Activated CD8-positive, alpha-beta memory T cell treated with anti-CD3 and anti-CD28 coated beads, Interleukin-2, amount 50 U/mL, for 48 hours (primary cell): ENCODE data around the gene SLC6A17.

ENCODE experiments used
- DNase-seq: peaks from one replicate; pipeline ENCODE4 v3.0.0-alpha.2; 2020

Gene SLC6A17

GRCh38 chr1:110205591-110206155 lies 55.4 kb downstream of the SLC6A17 start:
- no peak for DNase-seq

GRCh38 chr1:110206261-110206920 lies 56.1 kb downstream of the SLC6A17 start:
- no peak for DNase-seq

- peak; percentile 88 for DNase-seq
Observed at GRCh38 chr1:110207831-110208230, 57.5 kb downstream of the SLC6A17 start.

- DNase-seq: no peak
Observed at GRCh38 chr1:110208916-110209645, 58.8 kb downstream of the SLC6A17 start.

GRCh38 chr1:110209715-110210603 lies 59.7 kb downstream of the SLC6A17 start, which contains the start of gene KCNC4:
KCNC4 (plus strand) TSS chr1:110210314; CDS start chr1:110211500, 1,186 bp downstream.
- DNase-seq: peak; percentile 92

GRCh38 chr1:110210604-110211495 lies 60.6 kb downstream of the SLC6A17 start:
- DNase-seq: peak; percentile 80

GRCh38 chr1:110211496-110212168 lies 61.3 kb downstream of the SLC6A17 start:
- peak; percentile 79 for DNase-seq

GRCh38 chr1:110212169-110213142 lies 62.2 kb downstream of the SLC6A17 start:
- DNase-seq: no peak

GRCh38 chr1:110213143-110213540 lies 62.8 kb downstream of the SLC6A17 start:
- no peak for DNase-seq

- no peak for DNase-seq
Observed at GRCh38 chr1:110214454-110215404, 64.4 kb downstream of the SLC6A17 start.

GRCh38 chr1:110215621-110216515 lies 65.6 kb downstream of the SLC6A17 start:
- no peak for DNase-seq

- DNase-seq: no peak
Observed at GRCh38 chr1:110216844-110217444, 66.7 kb downstream of the SLC6A17 start.

- no peak for DNase-seq
Observed at GRCh38 chr1:110218137-110218536, 67.8 kb downstream of the SLC6A17 start.

- no peak for DNase-seq
Observed at GRCh38 chr1:110218739-110219138, 68.4 kb downstream of the SLC6A17 start.

- DNase-seq: no peak
Observed at GRCh38 chr1:110220324-110220723, 70.0 kb downstream of the SLC6A17 start.

GRCh38 chr1:110221119-110221518 lies 70.8 kb downstream of the SLC6A17 start:
- DNase-seq: no peak

GRCh38 chr1:110223127-110223526 lies 72.8 kb downstream of the SLC6A17 start:
- no peak for DNase-seq
